Neural cell (in vitro differentiated cells): ENCODE measurements around the gene ATP6V1E1. TPM values are rescaled to one million over a fixed set of nuclear protein-coding genes. Genes with fewer than 3 reads are reported as not detected.

ENCODE experiments used
- H2AFZ ChIP-seq: fragments of 200-600, 300-800 bp; sonication (generic), shearing (Covaris generic); 2 replicates; pipeline ENCODE4 v1.6.0; 2014; ENCODE audit warnings: low read depth, mild to moderate bottlenecking, antibody characterized with exemption, low read length, moderate library complexity
- H3F3A ChIP-seq: fragments of 200-600 bp; shearing (Covaris generic); 2 replicates; pipeline ENCODE4 v1.6.1; 2016; ENCODE audit warnings: mild to moderate bottlenecking, moderate library complexity, mixed read lengths, antibody characterized with exemption, low read length; ENCODE audit not compliant: insufficient read depth, poor library complexity, severe bottlenecking
- H3K27ac ChIP-seq: fragments of 200-600, 300-800 bp; sonication (generic), shearing (Covaris generic); 2 replicates; pipeline ENCODE4 v1.5.1; 2014; ENCODE audit warnings: mild to moderate bottlenecking, low read length, moderate library complexity
- H3K27me3 ChIP-seq: fragments of 300-800, 200-600 bp; sonication (generic), shearing (Covaris generic); 2 replicates; pipeline ENCODE4 v1.6.0; 2014; ENCODE audit warnings: mild to moderate bottlenecking, low read depth, low read length, moderate library complexity; ENCODE audit not compliant: insufficient read depth
- H3K36me3 ChIP-seq: fragments of 300-800, 200-600 bp; sonication (generic), shearing (Covaris generic); 2 replicates; pipeline ENCODE4 v1.5.1; 2014; ENCODE audit warnings: mild to moderate bottlenecking, antibody characterized with exemption, low read length, moderate library complexity; ENCODE audit not compliant: insufficient read depth
- H3K4me2 ChIP-seq: fragments of 300-800, 200-600 bp; sonication (generic), shearing (Covaris generic); 2 replicates; pipeline ENCODE4 v1.6.0; 2014; ENCODE audit warnings: mild to moderate bottlenecking, low read length
- H3K4me3 ChIP-seq: fragments of 300-800, 200-600 bp; sonication (generic), shearing (Covaris generic); 2 replicates; pipeline ENCODE4 v1.5.1; 2014; ENCODE audit warnings: mild to moderate bottlenecking, low read length, moderate library complexity
- H3K79me2 ChIP-seq: fragments of 200-600 bp; shearing (Covaris generic); replicated peaks from 2 replicates; pipeline ENCODE4 v1.6.0; 2014; ENCODE audit warnings: mild to moderate bottlenecking, low read length, moderate library complexity; ENCODE audit not compliant: insufficient read depth
- H3K9ac ChIP-seq: fragments of 300-800, 200-600 bp; sonication (generic), shearing (Covaris generic); 2 replicates; pipeline ENCODE4 v1.6.1; 2016; ENCODE audit warnings: mild to moderate bottlenecking, low read length, mixed read lengths
- H3K9me2 ChIP-seq: fragments of 200-600 bp; shearing (Covaris generic); 2 replicates; pipeline ENCODE4 v1.6.1; 2016; ENCODE audit warnings: mild to moderate bottlenecking, low read length, mixed read lengths; ENCODE audit not compliant: insufficient read depth
- H3K9me3 ChIP-seq: fragments of 200-600, 300-800 bp; sonication (generic), shearing (Covaris generic); 2 replicates; pipeline ENCODE4 v1.6.1; 2016; ENCODE audit warnings: mild to moderate bottlenecking, mixed run types, low read length, moderate library complexity, mixed read lengths
- H4K20me1 ChIP-seq: fragments of 200-600 bp; shearing (Covaris generic); 2 replicates; pipeline ENCODE4 v1.6.1; 2016; ENCODE audit warnings: mild to moderate bottlenecking, mixed run types; ENCODE audit not compliant: insufficient read depth
- EP300 ChIP-seq: fragments of 450-650 bp; conservative IDR thresholded peaks from 2 replicates; pipeline ENCODE4 v1.6.1; 2014; ENCODE audit warnings: antibody characterized with exemption, mild to moderate bottlenecking, moderate library complexity; ENCODE audit not compliant: poor library complexity, severe bottlenecking
- EZH2 ChIP-seq: fragments of 200-600, 300-800 bp; shearing (Covaris generic), sonication (generic); IDR thresholded peaks from 2 replicates; pipeline ENCODE4 v1.6.1; 2014; ENCODE audit warnings: antibody characterized with exemption, low read length, borderline replicate concordance, mild to moderate bottlenecking; ENCODE audit not compliant: insufficient read depth, poor library complexity, severe bottlenecking
- MXI1 ChIP-seq: fragments of 450-650 bp; conservative IDR thresholded peaks from 2 replicates; pipeline ENCODE4 v1.6.1; 2014; ENCODE audit warnings: antibody characterized with exemption, mild to moderate bottlenecking; ENCODE audit not compliant: poor library complexity, severe bottlenecking
- POLR2AphosphoS5 ChIP-seq: IDR thresholded peaks from 2 replicates; pipeline ENCODE4 v1.6.1; 2012
- RAD21 ChIP-seq: fragments of 450-650 bp; conservative IDR thresholded peaks from 2 replicates; pipeline ENCODE4 v1.6.1; 2014; ENCODE audit warnings: antibody characterized with exemption, mild to moderate bottlenecking, moderate library complexity
- SMC3 ChIP-seq: fragments of 450-650 bp; conservative IDR thresholded peaks from 2 replicates; pipeline ENCODE4 v1.6.1; 2014; ENCODE audit warnings: antibody characterized with exemption, mild to moderate bottlenecking, moderate library complexity; ENCODE audit not compliant: poor library complexity
- TAF1 ChIP-seq: IDR thresholded peaks from 2 replicates; pipeline ENCODE4 v1.6.1; 2012; ENCODE audit warnings: low read depth
- polyA plus RNA-seq: library from polyadenylated mRNA; depleted of rRNA; stranded (reverse); fragments of >200 nt; gene quantifications from 2 replicates; pipeline ENCODE4 v1.2.3, GENCODE V29; 2014
- TF ChIP-seq, protein P1 (sequence below): fragments of 450-650 bp; IDR thresholded peaks from 2 replicates; pipeline ENCODE4 v1.5.1; 2014; ENCODE audit warnings: antibody characterized with exemption, mild to moderate bottlenecking, moderate library complexity; ENCODE audit not compliant: poor library complexity, severe bottlenecking
- TF ChIP-seq, protein P2 (sequence below): IDR thresholded peaks from 2 replicates; pipeline ENCODE4 v1.6.1; 2012; ENCODE audit warnings: borderline replicate concordance

Gene ATP6V1E1
- polyA plus RNA-seq, 1 donor from 2014 or later: 224 TPM

DNA sequence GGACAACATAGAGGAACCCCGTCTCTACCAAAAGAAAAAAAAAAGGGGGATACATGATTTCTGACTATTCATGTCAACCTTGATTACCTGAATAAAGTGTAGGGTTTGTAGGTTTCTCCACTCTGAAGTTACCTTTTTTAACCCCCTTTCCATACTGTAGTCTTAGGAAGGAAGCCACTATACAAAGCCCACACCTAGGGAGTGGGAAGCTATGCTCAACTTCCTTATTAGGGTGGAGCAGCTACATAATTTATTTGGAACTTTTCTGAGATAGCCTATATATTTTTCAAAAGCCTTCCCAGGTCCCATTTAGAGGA, 582 bp upstream of the ATP6V1E1 start:
- Histone ChIP-seq H3K27ac (peak overlapping the region; percentile 88), H3K36me3 (no peaks in the 10 kb centered on the region), H3K4me3 (peak overlapping the region; percentile 83), H2AFZ (peak overlapping the region; percentile 80), H4K20me1 (no peaks in the 10 kb centered on the region), H3K9ac (peak overlapping the region; percentile 94), H3K9me2 (no peaks in the 10 kb centered on the region), H3K79me2 (peaks cover 26% of the 10 kb centered on the region), H3K9me3 (no peaks in the 10 kb centered on the region), H3K4me2 (peak overlapping the region; percentile 76), H3F3A (peaks cover 3% of the 10 kb centered on the region), H3K27me3 (no peaks in the 10 kb centered on the region)
- TF ChIP-seq EZH2: no peak
- no peak for TF ChIP-seq RAD21
- TF ChIP-seq MXI1: no peak
- TF ChIP-seq SMC3: no peak
- TF ChIP-seq POLR2AphosphoS5: no peak
- TF ChIP-seq, protein P1, sequence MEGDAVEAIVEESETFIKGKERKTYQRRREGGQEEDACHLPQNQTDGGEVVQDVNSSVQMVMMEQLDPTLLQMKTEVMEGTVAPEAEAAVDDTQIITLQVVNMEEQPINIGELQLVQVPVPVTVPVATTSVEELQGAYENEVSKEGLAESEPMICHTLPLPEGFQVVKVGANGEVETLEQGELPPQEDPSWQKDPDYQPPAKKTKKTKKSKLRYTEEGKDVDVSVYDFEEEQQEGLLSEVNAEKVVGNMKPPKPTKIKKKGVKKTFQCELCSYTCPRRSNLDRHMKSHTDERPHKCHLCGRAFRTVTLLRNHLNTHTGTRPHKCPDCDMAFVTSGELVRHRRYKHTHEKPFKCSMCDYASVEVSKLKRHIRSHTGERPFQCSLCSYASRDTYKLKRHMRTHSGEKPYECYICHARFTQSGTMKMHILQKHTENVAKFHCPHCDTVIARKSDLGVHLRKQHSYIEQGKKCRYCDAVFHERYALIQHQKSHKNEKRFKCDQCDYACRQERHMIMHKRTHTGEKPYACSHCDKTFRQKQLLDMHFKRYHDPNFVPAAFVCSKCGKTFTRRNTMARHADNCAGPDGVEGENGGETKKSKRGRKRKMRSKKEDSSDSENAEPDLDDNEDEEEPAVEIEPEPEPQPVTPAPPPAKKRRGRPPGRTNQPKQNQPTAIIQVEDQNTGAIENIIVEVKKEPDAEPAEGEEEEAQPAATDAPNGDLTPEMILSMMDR: no peak
- no peak for TF ChIP-seq EP300
- TF ChIP-seq TAF1: no peak
- TF ChIP-seq, protein P2, sequence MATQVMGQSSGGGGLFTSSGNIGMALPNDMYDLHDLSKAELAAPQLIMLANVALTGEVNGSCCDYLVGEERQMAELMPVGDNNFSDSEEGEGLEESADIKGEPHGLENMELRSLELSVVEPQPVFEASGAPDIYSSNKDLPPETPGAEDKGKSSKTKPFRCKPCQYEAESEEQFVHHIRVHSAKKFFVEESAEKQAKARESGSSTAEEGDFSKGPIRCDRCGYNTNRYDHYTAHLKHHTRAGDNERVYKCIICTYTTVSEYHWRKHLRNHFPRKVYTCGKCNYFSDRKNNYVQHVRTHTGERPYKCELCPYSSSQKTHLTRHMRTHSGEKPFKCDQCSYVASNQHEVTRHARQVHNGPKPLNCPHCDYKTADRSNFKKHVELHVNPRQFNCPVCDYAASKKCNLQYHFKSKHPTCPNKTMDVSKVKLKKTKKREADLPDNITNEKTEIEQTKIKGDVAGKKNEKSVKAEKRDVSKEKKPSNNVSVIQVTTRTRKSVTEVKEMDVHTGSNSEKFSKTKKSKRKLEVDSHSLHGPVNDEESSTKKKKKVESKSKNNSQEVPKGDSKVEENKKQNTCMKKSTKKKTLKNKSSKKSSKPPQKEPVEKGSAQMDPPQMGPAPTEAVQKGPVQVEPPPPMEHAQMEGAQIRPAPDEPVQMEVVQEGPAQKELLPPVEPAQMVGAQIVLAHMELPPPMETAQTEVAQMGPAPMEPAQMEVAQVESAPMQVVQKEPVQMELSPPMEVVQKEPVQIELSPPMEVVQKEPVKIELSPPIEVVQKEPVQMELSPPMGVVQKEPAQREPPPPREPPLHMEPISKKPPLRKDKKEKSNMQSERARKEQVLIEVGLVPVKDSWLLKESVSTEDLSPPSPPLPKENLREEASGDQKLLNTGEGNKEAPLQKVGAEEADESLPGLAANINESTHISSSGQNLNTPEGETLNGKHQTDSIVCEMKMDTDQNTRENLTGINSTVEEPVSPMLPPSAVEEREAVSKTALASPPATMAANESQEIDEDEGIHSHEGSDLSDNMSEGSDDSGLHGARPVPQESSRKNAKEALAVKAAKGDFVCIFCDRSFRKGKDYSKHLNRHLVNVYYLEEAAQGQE: no peak

DNA sequence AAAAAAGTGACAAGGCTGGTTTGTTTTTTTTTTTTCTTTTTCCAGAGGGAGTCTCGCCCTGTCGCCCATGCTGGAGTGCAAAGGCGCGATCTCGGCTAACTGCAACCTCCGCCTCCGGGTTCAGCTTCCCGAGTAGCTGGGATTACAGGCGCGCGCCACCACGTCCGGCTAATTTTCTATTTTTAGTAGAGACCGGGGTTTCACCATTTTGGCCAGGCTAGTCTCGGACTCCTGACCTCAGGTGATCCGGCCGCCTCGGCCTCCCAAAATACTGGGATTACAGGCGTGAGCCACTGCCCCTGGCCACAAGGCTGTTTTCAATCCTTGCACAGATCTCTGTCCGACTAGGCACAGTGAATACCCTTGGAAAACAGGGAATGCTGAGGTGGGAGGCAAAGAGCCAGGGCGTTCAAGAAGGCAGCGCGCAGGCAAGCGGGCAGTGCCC, 566 bp downstream of the ATP6V1E1 start:
- H3K9me2 ChIP-seq: no peaks in the 10 kb centered on the region
- no peaks in the 10 kb centered on the region for H3K9me3 ChIP-seq
- peaks cover 35% of the 10 kb centered on the region for H3K79me2 ChIP-seq
- H4K20me1 ChIP-seq: no peaks in the 10 kb centered on the region
- peak overlapping the region; percentile 94 for H3K9ac ChIP-seq
- H3K36me3 ChIP-seq: no peaks in the 10 kb centered on the region
- peak overlapping the region; percentile 83 for H3K4me3 ChIP-seq
- H2AFZ ChIP-seq: peak overlapping the region; percentile 57
- peaks cover 3% of the 10 kb centered on the region for H3F3A ChIP-seq
- peak overlapping the region; percentile 88 for H3K27ac ChIP-seq
- H3K27me3 ChIP-seq: no peaks in the 10 kb centered on the region
- TF ChIP-seq, protein P2: no peak
- TF ChIP-seq RAD21: no peak
- TF ChIP-seq, protein P1: no peak
- TF ChIP-seq TAF1: no peak
- no peak for TF ChIP-seq EP300
- TF ChIP-seq POLR2AphosphoS5: no peak
- no peak for TF ChIP-seq MXI1
- TF ChIP-seq SMC3: no peak
- TF ChIP-seq EZH2: no peak
- peak overlapping the region; percentile 52 for H3K4me2 ChIP-seq
